SH-SY5Y (cell line): Measurements from ENCODE around the gene VPS8.

ENCODE experiments used
- GATA2 ChIP-seq: IDR thresholded peaks from 2 replicates; pipeline ENCODE4 v1.6.1; 2011; ENCODE audit warnings: mild to moderate bottlenecking, low read depth, low read length
- GATA3 ChIP-seq: IDR thresholded peaks from 2 replicates; pipeline ENCODE4 v1.6.1; 2011; ENCODE audit warnings: low read depth, mild to moderate bottlenecking, low read length, moderate library complexity

DNA sequence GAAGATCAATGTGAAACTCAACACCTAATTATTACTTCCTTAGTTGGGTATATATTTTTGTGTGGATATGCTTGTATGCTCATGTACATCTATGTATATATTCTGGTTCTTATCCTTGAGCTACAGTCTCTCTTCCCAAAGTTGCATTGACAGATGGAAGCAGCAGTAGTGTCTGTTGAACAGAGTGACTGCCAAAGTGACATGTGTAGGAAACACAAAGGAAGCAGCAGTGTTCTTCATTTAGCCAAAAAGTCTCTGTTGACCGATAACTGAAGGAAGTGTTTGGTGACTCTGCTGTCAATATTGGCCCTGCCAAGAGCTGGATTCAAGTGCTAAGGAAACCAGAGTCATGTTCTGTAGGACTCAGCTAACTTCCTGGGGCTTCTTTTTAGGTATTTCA, 217.1 kb downstream of the VPS8 start:
- TF ChIP-seq GATA2 (no peak), GATA3 (no peak)
